Neuron (in vitro differentiated cells): ENCODE measurements around the gene FASN.

Source experiments
- H2AFZ ChIP-seq: one replicate; pipeline ENCODE4 v1.6.1; 2013; ENCODE audit warnings: low read depth, mild to moderate bottlenecking, inconsistent platforms, low read length, moderate library complexity
- H3K27me3 ChIP-seq: one replicate; pipeline ENCODE4 v1.6.1; 2013; ENCODE audit warnings: low read length; ENCODE audit not compliant: insufficient read depth
- H3K36me3 ChIP-seq: one replicate; pipeline ENCODE4 v1.6.1; 2013; ENCODE audit warnings: low read length; ENCODE audit not compliant: insufficient read depth
- H3K4me1 ChIP-seq: one replicate; pipeline ENCODE4 v1.6.1; 2013; ENCODE audit warnings: low read length; ENCODE audit not compliant: insufficient read depth
- H3K4me3 ChIP-seq: 2 replicates; pipeline ENCODE4 v1.5.1; 2013; ENCODE audit warnings: mild to moderate bottlenecking, low read length, moderate library complexity
- H3K9me3 ChIP-seq: one replicate; pipeline ENCODE4 v1.6.1; 2013; ENCODE audit warnings: low read length

The FASN gene

DNA sequence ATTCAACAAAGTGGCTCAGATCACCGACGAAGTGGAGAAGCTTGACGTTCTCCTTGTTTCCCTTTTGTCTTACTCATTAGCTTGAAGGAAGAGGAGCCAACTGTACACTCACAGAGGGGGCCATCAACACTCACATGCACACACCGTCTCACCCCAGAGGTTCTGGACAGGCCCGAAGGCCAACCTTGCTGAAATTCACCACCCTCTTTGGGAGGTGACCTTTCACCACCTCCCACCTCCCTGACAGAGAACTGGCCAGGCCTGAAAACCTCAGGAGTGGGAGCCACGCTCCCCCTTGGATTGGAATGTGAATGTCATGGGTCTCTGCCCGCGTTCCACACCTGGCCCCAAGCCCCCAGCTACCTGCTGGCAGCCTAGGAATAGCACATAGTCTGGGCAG lies 62.5 kb downstream of the FASN start:
- Histone ChIP-seq H3K27me3 (no peaks in the 10 kb centered on the region), H2AFZ (no peak overlapping the region), H3K4me1 (peaks cover 30% of the 10 kb centered on the region), H3K9me3 (no peaks in the 10 kb centered on the region), H3K36me3 (peaks cover 7% of the 10 kb centered on the region), H3K4me3 (no peak overlapping the region)

DNA sequence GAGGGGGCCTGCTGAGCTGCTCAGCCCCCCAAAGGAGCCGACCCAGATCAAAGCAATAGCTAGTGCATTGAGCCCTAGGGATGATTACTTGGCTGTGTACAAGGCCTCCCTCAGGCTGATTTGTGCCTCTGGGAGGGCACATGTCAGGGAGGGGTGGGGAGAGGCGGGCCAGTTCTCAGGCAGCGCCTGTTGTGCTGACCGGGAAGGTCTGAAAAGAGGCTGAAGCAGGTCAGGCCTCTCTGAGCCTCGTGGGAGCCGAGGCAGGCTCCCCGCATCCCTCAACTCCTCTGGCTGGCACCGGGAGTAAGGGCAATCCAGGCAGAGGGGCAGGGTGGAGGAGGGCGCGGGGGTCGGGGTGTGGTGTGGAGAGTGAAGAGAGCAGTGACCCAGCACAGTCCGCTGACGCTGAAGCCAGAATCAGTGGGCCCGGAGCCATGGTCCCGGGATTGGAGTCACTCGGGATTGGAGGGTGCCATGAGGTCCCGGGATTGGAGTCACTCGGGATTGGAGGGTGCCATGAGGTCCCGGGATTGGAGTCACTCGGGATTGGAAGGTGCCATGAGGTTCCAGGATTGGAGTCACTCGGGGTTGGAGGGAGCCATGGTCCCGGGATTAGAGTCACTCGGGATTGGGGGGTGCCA lies 63.5 kb downstream of the FASN start:
- Histone ChIP-seq H3K4me3 (no peak overlapping the region), H3K4me1 (peaks cover 33% of the 10 kb centered on the region), H3K27me3 (no peaks in the 10 kb centered on the region), H3K36me3 (peaks cover 7% of the 10 kb centered on the region), H2AFZ (no peak overlapping the region), H3K9me3 (no peaks in the 10 kb centered on the region)

DNA sequence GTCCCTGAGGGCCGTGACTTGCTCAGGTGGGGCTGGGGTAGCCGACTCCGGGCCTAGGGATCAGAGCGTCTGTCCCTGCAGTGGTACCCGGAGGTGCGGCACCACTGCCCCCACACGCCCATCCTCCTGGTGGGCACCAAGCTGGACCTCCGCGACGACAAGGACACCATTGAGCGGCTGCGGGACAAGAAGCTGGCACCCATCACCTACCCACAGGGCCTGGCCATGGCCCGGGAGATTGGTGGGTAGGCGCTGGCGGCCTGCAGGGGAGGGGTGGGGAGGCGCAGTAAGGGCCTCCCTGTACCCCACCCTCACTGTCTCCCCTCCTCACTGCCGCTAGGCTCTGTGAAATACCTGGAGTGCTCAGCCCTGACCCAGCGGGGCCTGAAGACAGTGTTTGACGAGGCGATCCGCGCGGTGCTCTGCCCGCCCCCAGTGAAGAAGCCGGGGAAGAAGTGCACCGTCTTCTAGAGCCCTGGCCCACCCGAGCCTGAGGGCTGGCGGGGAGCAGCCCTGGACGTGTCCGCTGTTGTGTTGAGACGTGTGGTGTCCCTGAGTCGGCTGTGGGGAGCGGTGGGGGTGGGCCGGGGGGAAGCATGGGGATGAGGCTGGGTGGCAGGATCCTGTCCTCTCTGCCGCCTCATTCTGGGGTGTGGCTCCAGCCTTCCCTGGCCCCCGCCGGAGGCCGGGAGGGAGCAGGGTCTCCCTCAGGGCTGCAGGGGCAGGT lies 64.5 kb downstream of the FASN start:
- no peak overlapping the region for H3K4me3 ChIP-seq
- no peak overlapping the region for H2AFZ ChIP-seq
- H3K27me3 ChIP-seq = no peaks in the 10 kb centered on the region
- H3K9me3 ChIP-seq = no peaks in the 10 kb centered on the region
- peaks cover 33% of the 10 kb centered on the region for H3K4me1 ChIP-seq
- H3K36me3 ChIP-seq = peaks cover 7% of the 10 kb centered on the region

DNA sequence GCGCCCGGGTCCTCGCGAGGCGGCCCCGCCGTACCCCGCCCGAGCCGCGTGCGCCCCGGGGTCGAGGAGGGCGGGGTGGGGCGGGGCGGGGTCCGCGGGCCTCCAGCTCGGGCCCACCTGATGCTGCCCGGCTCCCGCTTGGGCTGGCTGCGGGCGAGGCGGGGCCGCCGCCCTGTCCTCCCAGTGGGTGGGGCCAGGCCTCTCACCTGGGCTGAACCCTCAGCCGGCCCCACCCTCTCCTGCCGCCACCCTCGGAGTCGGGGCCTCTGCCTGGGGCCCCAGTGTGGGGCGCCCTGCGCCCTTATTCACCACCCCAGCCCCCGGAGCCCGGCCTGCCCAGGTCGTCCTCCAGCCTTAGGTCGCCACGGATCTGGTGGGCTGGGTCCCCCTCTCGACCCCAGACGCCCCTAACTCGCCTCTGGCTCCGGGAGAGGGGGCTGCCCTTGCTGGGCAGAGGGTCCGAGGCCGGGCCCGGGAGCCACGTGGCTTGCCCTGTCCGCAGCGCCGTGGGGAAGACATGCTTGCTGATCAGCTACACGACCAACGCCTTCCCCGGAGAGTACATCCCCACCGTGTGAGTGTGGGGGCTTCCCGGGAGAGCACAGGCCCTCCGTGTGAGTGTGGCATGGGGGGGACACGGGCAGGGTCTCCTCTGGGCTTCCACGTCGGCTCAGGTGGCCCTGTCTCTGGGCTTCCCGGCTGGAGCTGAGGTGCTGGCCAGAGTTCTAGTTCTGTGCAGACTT lies 66.0 kb downstream of the FASN start:
- Histone ChIP-seq H2AFZ (no peak overlapping the region), H3K27me3 (no peaks in the 10 kb centered on the region)

DNA sequence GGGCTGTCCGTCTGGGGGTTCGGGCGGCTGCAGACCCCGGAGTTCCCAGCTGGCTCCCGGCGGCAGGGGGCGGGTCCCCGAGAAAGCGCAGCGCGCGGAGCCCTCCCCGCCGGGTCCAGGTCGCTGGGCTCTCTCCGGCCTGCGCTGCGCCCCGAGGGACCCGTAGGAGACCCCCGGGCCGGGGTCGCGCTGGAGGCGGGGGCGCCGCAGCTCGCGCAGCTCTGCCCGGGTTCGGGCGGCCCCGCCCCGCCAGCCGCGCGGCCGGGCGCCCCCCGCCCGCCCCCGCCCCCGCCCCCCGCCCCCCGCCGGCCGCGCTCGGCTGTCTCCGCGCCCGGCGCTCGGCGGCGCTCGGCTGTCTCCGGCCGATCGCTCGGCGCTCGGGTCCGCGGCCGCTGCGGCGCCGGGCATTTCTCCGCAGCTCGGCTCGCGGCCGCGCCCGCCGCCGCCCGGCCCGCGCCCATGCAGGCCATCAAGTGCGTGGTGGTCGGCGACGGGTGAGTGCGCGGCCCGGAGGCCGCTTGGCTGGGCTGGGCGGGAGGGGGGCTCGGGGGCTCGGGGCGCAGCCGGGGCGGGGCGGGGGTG lies 66.6 kb downstream of the FASN start, which contains the start of gene RAC3:
Gene RAC3, plus strand, starts transcription at position 376 of the 582 bp plus-strand sequence. Its CDS starts 84 bp downstream, at position 460.
- Histone ChIP-seq H3K9me3 (no peaks in the 10 kb centered on the region), H3K27me3 (no peaks in the 10 kb centered on the region), H3K36me3 (peaks cover 7% of the 10 kb centered on the region), H3K4me1 (peaks cover 27% of the 10 kb centered on the region), H2AFZ (peak within 1 kb of the TSS; percentile 74), H3K4me3 (peak within 1 kb of the TSS; percentile 39)

More for the DNA sequence above, 66.0 kb downstream of the FASN start:
- peaks cover 7% of the 10 kb centered on the region for H3K36me3 ChIP-seq
- H3K4me1 ChIP-seq = peaks cover 33% of the 10 kb centered on the region
- H3K9me3 ChIP-seq = no peaks in the 10 kb centered on the region
- peak overlapping the region; percentile 39 for H3K4me3 ChIP-seq

DNA sequence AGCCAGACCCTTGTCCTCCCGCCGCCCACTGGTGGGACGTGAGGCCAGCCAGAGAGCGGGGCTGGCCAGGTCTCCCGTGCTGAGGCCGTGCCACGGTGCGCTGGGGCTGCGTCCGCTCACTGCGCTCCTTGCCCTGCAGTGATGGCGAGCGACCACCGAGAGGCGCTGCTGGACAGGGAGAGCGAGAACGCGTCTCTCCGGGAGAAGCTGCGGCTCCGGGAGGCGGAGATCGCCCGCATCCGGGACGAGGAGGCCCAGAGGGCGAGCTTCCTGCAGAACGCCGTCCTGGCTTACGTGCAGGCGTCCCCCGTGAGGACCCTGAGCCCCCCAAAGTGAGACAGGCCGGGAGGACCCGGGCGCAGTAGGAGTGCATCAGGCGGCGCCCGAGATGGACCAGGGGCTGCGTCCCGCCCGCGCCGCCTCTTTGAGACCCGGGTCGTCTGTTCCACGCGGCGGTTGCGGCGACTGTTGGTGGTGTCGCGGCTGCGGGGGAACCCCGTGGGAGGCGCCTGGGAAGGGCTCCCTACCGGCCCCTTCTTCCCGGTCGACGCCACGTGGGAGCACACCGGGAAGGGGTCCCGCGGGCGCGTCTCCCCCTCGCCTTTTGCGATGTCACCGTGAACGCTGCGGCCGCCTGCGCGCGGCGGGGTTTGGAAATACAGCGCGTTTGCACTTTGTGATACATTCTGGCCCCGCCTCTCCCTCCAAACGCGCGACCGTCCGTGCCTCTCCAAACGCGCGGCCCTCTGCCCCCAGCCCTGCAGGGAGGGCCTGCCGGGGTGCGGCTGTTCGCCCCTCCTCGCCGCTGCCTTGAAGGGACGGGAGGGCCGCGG lies 67.3 kb downstream of the FASN start:
- H3K27me3 ChIP-seq = no peaks in the 10 kb centered on the region
- H2AFZ ChIP-seq = peak overlapping the region; percentile 74
- no peaks in the 10 kb centered on the region for H3K9me3 ChIP-seq
- peaks cover 5% of the 10 kb centered on the region for H3K36me3 ChIP-seq
- H3K4me1 ChIP-seq = peaks cover 21% of the 10 kb centered on the region
- peak overlapping the region; percentile 38 for H3K4me3 ChIP-seq

DNA sequence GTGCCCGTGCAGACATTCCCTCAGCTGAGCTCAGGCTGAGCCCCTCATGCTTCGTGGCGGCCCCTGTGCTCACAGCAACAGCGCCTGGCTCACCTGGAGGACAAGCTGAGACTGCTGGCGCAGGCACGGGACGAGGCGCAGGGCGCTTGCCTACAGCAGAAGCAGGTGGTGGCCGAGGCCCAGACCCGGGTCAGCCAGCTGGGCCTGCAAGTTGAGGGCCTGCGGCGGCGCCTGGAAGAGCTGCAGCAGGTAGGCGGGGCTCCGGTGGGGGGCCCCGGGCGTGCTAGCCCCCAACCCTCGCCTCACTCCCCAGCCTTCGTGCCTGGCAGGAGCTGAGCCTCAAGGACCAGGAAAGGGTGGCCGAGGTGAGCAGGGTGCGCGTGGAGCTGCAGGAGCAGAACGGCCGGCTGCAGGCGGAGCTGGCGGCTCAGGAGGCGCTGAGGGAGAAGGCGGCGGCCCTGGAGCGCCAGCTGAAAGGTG lies 68.0 kb downstream of the FASN start:
- peaks cover 21% of the 10 kb centered on the region for H3K4me1 ChIP-seq
- no peaks in the 10 kb centered on the region for H3K36me3 ChIP-seq
- no peak overlapping the region for H2AFZ ChIP-seq
- H3K4me3 ChIP-seq = no peak overlapping the region
- H3K27me3 ChIP-seq = no peaks in the 10 kb centered on the region
- H3K9me3 ChIP-seq = no peaks in the 10 kb centered on the region

DNA sequence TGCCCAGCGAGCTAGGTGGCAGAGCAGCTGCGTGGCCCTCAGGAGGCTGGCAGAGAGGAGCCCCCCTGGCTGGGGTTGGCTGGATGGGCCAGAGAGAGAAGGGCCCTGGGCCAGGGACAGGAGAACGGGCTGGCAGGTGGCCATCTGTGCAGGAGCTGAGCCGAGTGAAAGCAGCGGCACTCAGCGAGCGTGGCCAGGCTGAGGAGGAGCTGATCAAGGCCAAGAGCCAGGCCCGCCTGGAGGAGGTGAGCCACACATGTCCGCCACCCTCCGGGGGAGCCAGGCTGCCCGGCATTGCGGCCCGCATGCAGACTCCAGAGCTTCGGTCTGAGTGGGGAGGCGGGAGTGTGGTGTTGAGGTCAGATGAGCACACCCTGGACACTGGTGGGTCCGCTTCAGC lies 68.6 kb downstream of the FASN start:
- H2AFZ ChIP-seq = no peak overlapping the region
- no peaks in the 10 kb centered on the region for H3K36me3 ChIP-seq
- no peaks in the 10 kb centered on the region for H3K9me3 ChIP-seq
- H3K27me3 ChIP-seq = no peaks in the 10 kb centered on the region
- H3K4me3 ChIP-seq = no peak overlapping the region
- peaks cover 25% of the 10 kb centered on the region for H3K4me1 ChIP-seq

DNA sequence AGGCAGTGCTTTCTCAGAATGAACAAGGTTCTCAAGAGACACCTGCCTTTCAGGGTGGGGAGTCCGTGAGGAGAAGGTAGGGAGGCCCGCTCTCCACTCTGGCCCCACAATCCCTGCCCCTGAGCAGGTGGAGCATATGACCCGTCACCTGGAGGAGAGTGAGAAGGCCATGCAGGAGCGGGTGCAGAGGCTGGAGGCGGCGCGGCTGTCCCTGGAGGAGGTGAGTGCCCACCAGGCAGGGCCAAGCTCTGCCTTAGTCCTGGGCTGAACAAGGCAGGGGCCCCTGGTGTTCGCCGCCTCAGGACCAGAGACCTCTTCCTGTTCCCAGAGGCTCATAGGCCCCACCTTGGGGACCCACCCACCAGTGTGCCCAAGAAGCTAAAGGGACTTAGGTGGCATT lies 69.1 kb downstream of the FASN start:
- Histone ChIP-seq H2AFZ (no peak overlapping the region), H3K4me1 (peaks cover 26% of the 10 kb centered on the region), H3K4me3 (no peak overlapping the region), H3K27me3 (no peaks in the 10 kb centered on the region), H3K9me3 (no peaks in the 10 kb centered on the region), H3K36me3 (no peaks in the 10 kb centered on the region)
